ENCODE results near the gene TTC34. TPM values are rescaled to one million over a fixed set of nuclear protein-coding genes. Genes with fewer than 3 reads are reported as not detected.

The TTC34 gene
- total RNA-seq, result 1.4 TPM

- intact Hi-C loops (cut with DNase I), result no loop called here
- DNase-seq (ENCODE audit: low spot score), result peak; percentile 62
- peak; percentile 60 for ATAC-seq
Measured at GRCh38 chr1:2801535-2802291, at the start of gene TTC34. Gene TTC34, minus strand, starts transcription at chr1:2801693. Its CDS starts 866 bp downstream, at chr1:2800827.

GRCh38 chr1:2850502-2850901, 49.0 kb upstream of the TTC34 start:
- DNase-seq (ENCODE audit: low spot score) (no peak), ATAC-seq (no peak)

GRCh38 chr1:2848006-2848670, 46.6 kb upstream of the TTC34 start:
- DNase-seq (ENCODE audit: low spot score) (no peak), ATAC-seq (no peak)
- intact Hi-C loops (cut with DNase I), result no loop called here

More at GRCh38 chr1:2850502-2850901, 49.0 kb upstream of the TTC34 start:
- intact Hi-C loops (cut with DNase I), result no loop called here

GRCh38 chr1:2847086-2847985, 45.8 kb upstream of the TTC34 start:
- DNase-seq (ENCODE audit: low spot score), result no peak
- intact Hi-C loops (cut with DNase I), result no loop called here
- ATAC-seq, result no peak

GRCh38 chr1:2845869-2846268, 44.4 kb upstream of the TTC34 start:
- intact Hi-C loops (cut with DNase I), result no loop called here
- no peak for DNase-seq (ENCODE audit: low spot score)
- ATAC-seq, result no peak

GRCh38 chr1:2840036-2840809, 38.7 kb upstream of the TTC34 start:
- DNase-seq (ENCODE audit: low spot score), result no peak
- ATAC-seq, result no peak
- intact Hi-C loops (cut with DNase I), result no loop called here

GRCh38 chr1:2837823-2838222, 36.3 kb upstream of the TTC34 start:
- ATAC-seq (no peak), DNase-seq (ENCODE audit: low spot score) (no peak)
- intact Hi-C loops (cut with DNase I), result no loop called here

GRCh38 chr1:2837316-2837715, 35.8 kb upstream of the TTC34 start:
- intact Hi-C loops (cut with DNase I), result no loop called here

GRCh38 chr1:2836333-2836970, 35.0 kb upstream of the TTC34 start:
- intact Hi-C loops (cut with DNase I), result no loop called here
- no peak for ATAC-seq
- no peak for DNase-seq (ENCODE audit: low spot score)

More at GRCh38 chr1:2837316-2837715, 35.8 kb upstream of the TTC34 start:
- DNase-seq (ENCODE audit: low spot score) (no peak), ATAC-seq (no peak)

GRCh38 chr1:2835650-2836159, 34.2 kb upstream of the TTC34 start:
- intact Hi-C loops (cut with DNase I), result no loop called here
- ATAC-seq (no peak), DNase-seq (ENCODE audit: low spot score) (no peak)

- intact Hi-C loops (cut with DNase I), result loop anchor here (5.0 kb wide), 1 partner anchor 1792 kb away; no protein-coding TSS in a partner anchor
- ATAC-seq, result no peak
- no peak for DNase-seq (ENCODE audit: low spot score)
Measured at GRCh38 chr1:2834741-2835564, 33.5 kb upstream of the TTC34 start.

- intact Hi-C loops (cut with DNase I), result loop anchor here (5.0 kb wide), 1 partner anchor 1793 kb away; no protein-coding TSS in a partner anchor
- DNase-seq (ENCODE audit: low spot score) (no peak), ATAC-seq (no peak)
Measured at GRCh38 chr1:2834146-2834475, 32.6 kb upstream of the TTC34 start.

- ATAC-seq (no peak), DNase-seq (ENCODE audit: low spot score) (no peak)
- intact Hi-C loops (cut with DNase I), result loop anchor here (5.0 kb wide), 1 partner anchor 1794 kb away; no protein-coding TSS in a partner anchor
Measured at GRCh38 chr1:2833454-2834145, 32.1 kb upstream of the TTC34 start.

- intact Hi-C loops (cut with DNase I), result loop anchor here (5.0 kb wide), 1 partner anchor 1795 kb away; no protein-coding TSS in a partner anchor
- ATAC-seq (no peak), DNase-seq (ENCODE audit: low spot score) (no peak)
Measured at GRCh38 chr1:2832506-2833453, 31.3 kb upstream of the TTC34 start.

- intact Hi-C loops (cut with DNase I), result loop anchor here (5.0 kb wide), 1 partner anchor 1796 kb away; no protein-coding TSS in a partner anchor
- ATAC-seq (no peak), DNase-seq (ENCODE audit: low spot score) (no peak)
Measured at GRCh38 chr1:2831596-2832212, 30.2 kb upstream of the TTC34 start.
